GM23338 (cell line): Measurements from ENCODE around the gene ZNF410. TPM values are rescaled to one million over a fixed set of nuclear protein-coding genes. Genes with fewer than 3 reads are reported as not detected.

ENCODE experiments used
- ATAC-seq: fragments of 200-7000 bp; cut with Tn5 transposase; 3 replicates; pipeline ENCODE4 v1.9.1; 2020
- DNase-seq: peaks from one replicate; pipeline ENCODE4 v3.0.0-alpha.2; 2015; ENCODE audit warnings: low spot score
- H2AFZ ChIP-seq: fragments of 200-600 bp; sonication (generic); 2 replicates; pipeline ENCODE4 v1.8.0; 2016; ENCODE audit warnings: antibody characterized with exemption, mild to moderate bottlenecking, moderate library complexity
- H3F3A ChIP-seq: fragments of 200-600 bp; sonication (generic); replicated peaks from 2 replicates; pipeline ENCODE4 v1.8.0; 2017; ENCODE audit warnings: antibody characterized with exemption, mixed run types, low read depth
- H3K27ac ChIP-seq: fragments of 200-600 bp; sonication (generic); 2 replicates; pipeline ENCODE4 v1.6.1; 2016; ENCODE audit warnings: low read depth
- H3K27me3 ChIP-seq: fragments of 200-600 bp; sonication (generic); 2 replicates; pipeline ENCODE4 v1.8.0; 2016; ENCODE audit warnings: mild to moderate bottlenecking, mixed run types, moderate library complexity; ENCODE audit not compliant: insufficient read depth
- H3K36me3 ChIP-seq: fragments of 200-600 bp; sonication (generic); 2 replicates; pipeline ENCODE4 v1.8.0; 2016; ENCODE audit warnings: mild to moderate bottlenecking; ENCODE audit not compliant: insufficient read depth
- H3K4me1 ChIP-seq: fragments of 200-600 bp; sonication (generic); 2 replicates; pipeline ENCODE4 v1.8.0; 2016; ENCODE audit warnings: mild to moderate bottlenecking, moderate library complexity; ENCODE audit not compliant: insufficient read depth
- H3K4me2 ChIP-seq: fragments of 200-600 bp; sonication (generic); 2 replicates; pipeline ENCODE4 v1.7.1; 2017; ENCODE audit warnings: mixed run types
- H3K4me3 ChIP-seq: fragments of 200-600 bp; sonication (generic); 2 replicates; pipeline ENCODE4 v1.6.1; 2016; ENCODE audit warnings: mixed run types
- H3K79me2 ChIP-seq: fragments of 200-600 bp; sonication (generic); replicated peaks from 2 replicates; pipeline ENCODE4 v1.8.0; 2017; ENCODE audit warnings: mild to moderate bottlenecking; ENCODE audit not compliant: insufficient read depth
- H3K9me2 ChIP-seq: fragments of 200-600 bp; sonication (generic); 2 replicates; pipeline ENCODE4 v1.8.0; 2017; ENCODE audit not compliant: insufficient read depth
- H4K20me1 ChIP-seq: fragments of 200-600 bp; sonication (generic); replicated peaks from 2 replicates; pipeline ENCODE4 v1.8.0; 2017; ENCODE audit warnings: mild to moderate bottlenecking; ENCODE audit not compliant: insufficient read depth
- H3K27ac Mint-ChIP-seq: 2 replicates; pipeline ENCODE4 v1.8.0; 2020; ENCODE audit warnings: inconsistent platforms, mild to moderate bottlenecking, moderate library complexity, mixed read lengths
- H3K27me3 Mint-ChIP-seq: 3 replicates; pipeline ENCODE4 v1.8.0; 2022; ENCODE audit warnings: low read depth, mild to moderate bottlenecking, moderate library complexity, mixed read lengths, inconsistent platforms; ENCODE audit not compliant: insufficient read depth, poor library complexity
- H3K36me3 Mint-ChIP-seq: 3 replicates; pipeline ENCODE4 v1.8.0; 2021; ENCODE audit warnings: low read depth, mild to moderate bottlenecking, inconsistent platforms, moderate library complexity, mixed read lengths
- H3K4me1 Mint-ChIP-seq: 3 replicates; pipeline ENCODE4 v1.8.0; 2020; ENCODE audit warnings: mild to moderate bottlenecking, inconsistent platforms, mixed read lengths
- H3K4me3 Mint-ChIP-seq: 3 replicates; pipeline ENCODE4 v1.8.0; 2021; ENCODE audit warnings: moderate library complexity, mild to moderate bottlenecking, inconsistent platforms, mixed read lengths
- H3K9me3 Mint-ChIP-seq: 3 replicates; pipeline ENCODE4 v1.8.0; 2020; ENCODE audit warnings: moderate library complexity, mild to moderate bottlenecking, inconsistent platforms, mixed read lengths
- polyA plus RNA-seq: library from polyadenylated mRNA; unstranded; fragments of >200 nt; fragmentation: Nextera tagmentation; extraction: Ambion mirVana; gene quantifications from 2 replicates; pipeline ENCODE4 v1.2.1, GENCODE V29; 2016
- total RNA-seq: library from RNA; depleted of rRNA; stranded (reverse); fragments of >200 nt; shearing (Covaris generic); gene quantifications from 2 replicates; pipeline ENCODE4 v1.2.3, GENCODE V29; 2014
- TF ChIP-seq, protein P1 (sequence below): IDR thresholded peaks from one replicate; pipeline ENCODE4 v1.6.1; 2018; ENCODE audit warnings: antibody characterized with exemption; ENCODE audit not compliant: unreplicated experiment
- TF ChIP-seq, protein P2 (sequence below): fragments of 250-450 bp; sonication (Bioruptor Pico); IDR thresholded peaks from 2 replicates; pipeline ENCODE4 v1.5.0; 2020; ENCODE audit warnings: mild to moderate bottlenecking, moderate library complexity

The ZNF410 gene
- total and polyA plus RNA-seq, 2 experiments from 2014 or later, result 10.6 to 20.4 TPM

DNA sequence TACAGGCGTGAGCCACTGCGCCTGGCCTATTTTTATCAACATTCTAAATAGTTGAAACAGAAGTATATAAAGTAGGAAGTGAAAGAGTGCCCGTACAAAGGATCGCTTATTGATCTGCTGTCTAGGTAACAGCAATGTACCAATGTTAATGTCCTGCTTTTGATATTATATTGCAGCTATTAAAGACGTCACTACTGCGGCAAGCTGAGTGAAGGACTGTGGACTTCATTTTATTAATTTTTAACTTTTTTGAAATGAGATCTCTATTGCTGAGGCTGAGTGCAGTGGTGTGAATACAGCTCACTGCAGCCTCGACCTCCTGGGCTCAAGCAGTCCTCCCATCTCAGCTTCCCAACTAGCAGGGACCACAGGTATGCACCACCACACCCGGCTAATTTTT lies 24.2 kb upstream of the ZNF410 start:
- H3K9me2 ChIP-seq, result no peaks in the 10 kb centered on the region
- ATAC-seq (no peak), DNase-seq (no peak)
- H3K9me3 Mint-ChIP-seq, result no peaks in the 10 kb centered on the region
- H3K27ac Mint-ChIP-seq, result no peak overlapping the region
- H3K4me1 Mint-ChIP-seq, result no peaks in the 10 kb centered on the region
- H3K27ac ChIP-seq, result no peak overlapping the region
- H3K79me2 ChIP-seq, result no peaks in the 10 kb centered on the region
- H3K27me3 Mint-ChIP-seq, result peaks cover 2% of the 10 kb centered on the region
- no peak overlapping the region for H3K4me3 ChIP-seq
- no peak overlapping the region for H2AFZ ChIP-seq
- no peaks in the 10 kb centered on the region; the same call in none of the 2 replicates for H4K20me1 ChIP-seq
- H3F3A ChIP-seq, result no peaks in the 10 kb centered on the region
- H3K4me3 Mint-ChIP-seq, result no peak overlapping the region
- peaks cover 19% of the 10 kb centered on the region; the same call in 1 of the 2 replicates for H3K36me3 ChIP-seq
- TF ChIP-seq, protein P1, sequence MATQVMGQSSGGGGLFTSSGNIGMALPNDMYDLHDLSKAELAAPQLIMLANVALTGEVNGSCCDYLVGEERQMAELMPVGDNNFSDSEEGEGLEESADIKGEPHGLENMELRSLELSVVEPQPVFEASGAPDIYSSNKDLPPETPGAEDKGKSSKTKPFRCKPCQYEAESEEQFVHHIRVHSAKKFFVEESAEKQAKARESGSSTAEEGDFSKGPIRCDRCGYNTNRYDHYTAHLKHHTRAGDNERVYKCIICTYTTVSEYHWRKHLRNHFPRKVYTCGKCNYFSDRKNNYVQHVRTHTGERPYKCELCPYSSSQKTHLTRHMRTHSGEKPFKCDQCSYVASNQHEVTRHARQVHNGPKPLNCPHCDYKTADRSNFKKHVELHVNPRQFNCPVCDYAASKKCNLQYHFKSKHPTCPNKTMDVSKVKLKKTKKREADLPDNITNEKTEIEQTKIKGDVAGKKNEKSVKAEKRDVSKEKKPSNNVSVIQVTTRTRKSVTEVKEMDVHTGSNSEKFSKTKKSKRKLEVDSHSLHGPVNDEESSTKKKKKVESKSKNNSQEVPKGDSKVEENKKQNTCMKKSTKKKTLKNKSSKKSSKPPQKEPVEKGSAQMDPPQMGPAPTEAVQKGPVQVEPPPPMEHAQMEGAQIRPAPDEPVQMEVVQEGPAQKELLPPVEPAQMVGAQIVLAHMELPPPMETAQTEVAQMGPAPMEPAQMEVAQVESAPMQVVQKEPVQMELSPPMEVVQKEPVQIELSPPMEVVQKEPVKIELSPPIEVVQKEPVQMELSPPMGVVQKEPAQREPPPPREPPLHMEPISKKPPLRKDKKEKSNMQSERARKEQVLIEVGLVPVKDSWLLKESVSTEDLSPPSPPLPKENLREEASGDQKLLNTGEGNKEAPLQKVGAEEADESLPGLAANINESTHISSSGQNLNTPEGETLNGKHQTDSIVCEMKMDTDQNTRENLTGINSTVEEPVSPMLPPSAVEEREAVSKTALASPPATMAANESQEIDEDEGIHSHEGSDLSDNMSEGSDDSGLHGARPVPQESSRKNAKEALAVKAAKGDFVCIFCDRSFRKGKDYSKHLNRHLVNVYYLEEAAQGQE, result no peak
- TF ChIP-seq, protein P2, sequence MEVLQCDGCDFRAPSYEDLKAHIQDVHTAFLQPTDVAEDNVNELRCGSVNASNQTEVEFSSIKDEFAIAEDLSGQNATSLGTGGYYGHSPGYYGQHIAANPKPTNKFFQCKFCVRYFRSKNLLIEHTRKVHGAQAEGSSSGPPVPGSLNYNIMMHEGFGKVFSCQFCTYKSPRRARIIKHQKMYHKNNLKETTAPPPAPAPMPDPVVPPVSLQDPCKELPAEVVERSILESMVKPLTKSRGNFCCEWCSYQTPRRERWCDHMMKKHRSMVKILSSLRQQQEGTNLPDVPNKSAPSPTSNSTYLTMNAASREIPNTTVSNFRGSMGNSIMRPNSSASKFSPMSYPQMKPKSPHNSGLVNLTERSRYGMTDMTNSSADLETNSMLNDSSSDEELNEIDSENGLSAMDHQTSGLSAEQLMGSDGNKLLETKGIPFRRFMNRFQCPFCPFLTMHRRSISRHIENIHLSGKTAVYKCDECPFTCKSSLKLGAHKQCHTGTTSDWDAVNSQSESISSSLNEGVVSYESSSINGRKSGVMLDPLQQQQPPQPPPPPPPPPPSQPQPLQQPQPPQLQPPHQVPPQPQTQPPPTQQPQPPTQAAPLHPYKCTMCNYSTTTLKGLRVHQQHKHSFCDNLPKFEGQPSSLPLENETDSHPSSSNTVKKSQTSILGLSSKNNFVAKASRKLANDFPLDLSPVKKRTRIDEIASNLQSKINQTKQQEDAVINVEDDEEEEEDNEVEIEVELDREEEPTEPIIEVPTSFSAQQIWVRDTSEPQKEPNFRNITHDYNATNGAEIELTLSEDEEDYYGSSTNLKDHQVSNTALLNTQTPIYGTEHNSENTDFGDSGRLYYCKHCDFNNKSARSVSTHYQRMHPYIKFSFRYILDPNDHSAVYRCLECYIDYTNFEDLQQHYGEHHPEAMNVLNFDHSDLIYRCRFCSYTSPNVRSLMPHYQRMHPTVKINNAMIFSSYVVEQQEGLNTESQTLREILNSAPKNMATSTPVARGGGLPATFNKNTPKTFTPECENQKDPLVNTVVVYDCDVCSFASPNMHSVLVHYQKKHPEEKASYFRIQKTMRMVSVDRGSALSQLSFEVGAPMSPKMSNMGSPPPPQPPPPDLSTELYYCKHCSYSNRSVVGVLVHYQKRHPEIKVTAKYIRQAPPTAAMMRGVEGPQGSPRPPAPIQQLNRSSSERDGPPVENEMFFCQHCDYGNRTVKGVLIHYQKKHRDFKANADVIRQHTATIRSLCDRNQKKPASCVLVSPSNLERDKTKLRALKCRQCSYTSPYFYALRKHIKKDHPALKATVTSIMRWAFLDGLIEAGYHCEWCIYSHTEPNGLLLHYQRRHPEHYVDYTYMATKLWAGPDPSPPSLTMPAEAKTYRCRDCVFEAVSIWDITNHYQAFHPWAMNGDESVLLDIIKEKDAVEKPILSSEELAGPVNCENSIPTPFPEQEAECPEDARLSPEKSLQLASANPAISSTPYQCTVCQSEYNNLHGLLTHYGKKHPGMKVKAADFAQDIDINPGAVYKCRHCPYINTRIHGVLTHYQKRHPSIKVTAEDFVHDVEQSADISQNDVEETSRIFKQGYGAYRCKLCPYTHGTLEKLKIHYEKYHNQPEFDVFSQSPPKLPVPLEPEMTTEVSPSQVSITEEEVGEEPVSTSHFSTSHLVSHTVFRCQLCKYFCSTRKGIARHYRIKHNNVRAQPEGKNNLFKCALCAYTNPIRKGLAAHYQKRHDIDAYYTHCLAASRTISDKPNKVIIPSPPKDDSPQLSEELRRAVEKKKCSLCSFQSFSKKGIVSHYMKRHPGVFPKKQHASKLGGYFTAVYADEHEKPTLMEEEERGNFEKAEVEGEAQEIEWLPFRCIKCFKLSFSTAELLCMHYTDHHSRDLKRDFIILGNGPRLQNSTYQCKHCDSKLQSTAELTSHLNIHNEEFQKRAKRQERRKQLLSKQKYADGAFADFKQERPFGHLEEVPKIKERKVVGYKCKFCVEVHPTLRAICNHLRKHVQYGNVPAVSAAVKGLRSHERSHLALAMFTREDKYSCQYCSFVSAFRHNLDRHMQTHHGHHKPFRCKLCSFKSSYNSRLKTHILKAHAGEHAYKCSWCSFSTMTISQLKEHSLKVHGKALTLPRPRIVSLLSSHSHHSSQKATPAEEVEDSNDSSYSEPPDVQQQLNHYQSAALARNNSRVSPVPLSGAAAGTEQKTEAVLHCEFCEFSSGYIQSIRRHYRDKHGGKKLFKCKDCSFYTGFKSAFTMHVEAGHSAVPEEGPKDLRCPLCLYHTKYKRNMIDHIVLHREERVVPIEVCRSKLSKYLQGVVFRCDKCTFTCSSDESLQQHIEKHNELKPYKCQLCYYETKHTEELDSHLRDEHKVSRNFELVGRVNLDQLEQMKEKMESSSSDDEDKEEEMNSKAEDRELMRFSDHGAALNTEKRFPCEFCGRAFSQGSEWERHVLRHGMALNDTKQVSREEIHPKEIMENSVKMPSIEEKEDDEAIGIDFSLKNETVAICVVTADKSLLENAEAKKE (CRISPR knock-in tag), result no peak
- no peaks in the 10 kb centered on the region for H3K4me1 ChIP-seq
- H3K4me2 ChIP-seq, result no peak overlapping the region
- H3K36me3 Mint-ChIP-seq, result peaks cover 26% of the 10 kb centered on the region; the same call in 2 of the 3 replicates
- H3K27me3 ChIP-seq, result no peaks in the 10 kb centered on the region
